CD4-positive, alpha-beta T cell treated with Interleukin-10 for 1 hour (primary cell): ENCODE data around the gene ATP6V1A.
A peak's percentile ranks its signal among the peaks of the same experiment; 100 is the strongest.

Experiments
- DNase-seq: peaks from one replicate; pipeline ENCODE4 v3.0.0-alpha.2; 2020

The ATP6V1A gene

DNA sequence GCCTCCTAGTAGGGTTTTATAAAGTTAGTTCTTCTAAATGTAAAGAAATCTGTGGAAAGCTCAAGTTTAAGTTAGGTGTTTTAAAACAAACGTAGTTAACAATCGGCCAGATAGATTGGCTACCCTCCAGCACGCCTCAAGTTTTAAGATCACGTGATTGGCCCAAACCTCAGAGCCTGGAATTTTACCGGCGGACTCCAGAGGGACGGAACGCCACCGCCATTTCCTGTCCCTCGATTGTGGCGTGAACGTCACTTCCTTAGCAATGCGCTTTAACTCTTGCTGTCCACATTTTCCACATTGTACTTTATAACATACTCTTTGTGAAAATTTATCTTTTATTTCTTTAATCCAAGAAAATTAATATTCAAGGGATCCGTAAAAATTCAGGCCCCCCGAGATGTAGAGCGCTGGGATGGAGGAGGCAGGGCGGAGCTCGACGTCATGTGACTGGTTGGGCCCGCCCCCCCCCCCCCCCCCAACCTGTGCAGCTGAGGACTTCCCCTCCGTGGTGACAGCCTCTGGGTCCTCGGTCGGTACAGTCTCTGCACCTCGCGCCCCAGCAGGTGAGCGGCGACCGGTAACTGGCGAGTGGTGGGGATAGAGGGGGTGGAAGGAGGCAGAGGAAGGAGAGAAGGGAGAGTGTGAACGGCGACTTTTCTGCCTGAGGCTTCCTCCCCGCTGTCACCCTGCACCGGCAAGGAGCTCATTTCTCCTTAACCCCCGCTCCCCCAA is at the start of gene ATP6V1A:
ATP6V1A (plus strand) TSS at position 488 of the 735 bp plus-strand sequence. CDS start 31,719 bp downstream, outside the sequence.
- DNase-seq, result peak; percentile 90

DNA sequence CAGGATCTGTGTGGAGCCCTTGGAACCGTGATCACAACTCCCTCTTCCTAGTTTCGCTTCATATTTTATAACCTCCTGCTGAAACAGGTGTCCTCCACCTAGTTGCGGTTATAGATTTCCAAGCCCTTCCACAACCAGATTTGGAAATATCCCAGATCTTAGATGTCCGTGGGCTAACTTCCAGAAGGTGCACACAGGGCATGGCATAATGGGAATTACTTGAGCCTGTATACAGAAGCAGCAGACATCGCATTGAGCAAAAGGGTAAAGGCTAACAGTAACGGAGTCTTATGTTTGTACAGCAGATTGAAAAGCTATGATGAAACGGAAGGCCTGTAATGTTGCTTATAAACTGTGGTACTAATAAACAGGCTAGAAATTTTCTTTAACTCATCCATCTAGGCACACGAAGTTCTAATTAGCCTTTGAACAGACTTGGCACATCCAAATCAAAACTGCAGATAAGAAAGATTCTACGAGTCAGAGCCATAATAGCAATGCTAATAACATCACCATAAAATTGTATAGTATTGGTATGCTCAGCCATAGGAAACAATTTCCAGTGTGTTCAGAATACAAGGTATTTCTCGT is 49.2 kb upstream of the ATP6V1A start:
- peak; percentile 20 for DNase-seq

DNA sequence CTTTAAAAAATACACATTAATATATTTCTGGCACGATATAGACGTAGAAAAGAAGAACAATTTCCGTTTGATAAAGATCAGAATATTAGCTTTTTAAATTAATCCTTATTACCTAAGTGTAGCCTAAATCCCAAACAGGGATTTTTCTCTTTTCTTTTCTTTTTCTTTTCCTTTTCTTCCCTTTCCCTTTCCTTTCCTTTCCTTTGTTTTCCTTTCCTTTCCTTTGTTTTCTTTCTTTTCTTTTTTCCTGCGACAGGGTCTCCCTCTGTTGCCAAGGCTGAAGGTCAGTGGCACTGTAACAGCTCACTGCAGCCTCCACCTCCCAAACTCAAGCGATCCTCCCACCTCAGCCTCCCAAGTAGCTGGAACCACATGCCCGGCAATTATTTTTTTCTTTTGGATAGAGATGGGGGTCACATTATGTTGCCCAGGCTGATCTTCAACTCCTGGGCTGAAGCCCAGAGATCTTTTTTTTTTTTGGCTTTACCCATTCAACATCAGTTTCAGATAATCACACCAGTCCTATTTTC is 48.6 kb upstream of the ATP6V1A start:
- DNase-seq, result no peak

DNA sequence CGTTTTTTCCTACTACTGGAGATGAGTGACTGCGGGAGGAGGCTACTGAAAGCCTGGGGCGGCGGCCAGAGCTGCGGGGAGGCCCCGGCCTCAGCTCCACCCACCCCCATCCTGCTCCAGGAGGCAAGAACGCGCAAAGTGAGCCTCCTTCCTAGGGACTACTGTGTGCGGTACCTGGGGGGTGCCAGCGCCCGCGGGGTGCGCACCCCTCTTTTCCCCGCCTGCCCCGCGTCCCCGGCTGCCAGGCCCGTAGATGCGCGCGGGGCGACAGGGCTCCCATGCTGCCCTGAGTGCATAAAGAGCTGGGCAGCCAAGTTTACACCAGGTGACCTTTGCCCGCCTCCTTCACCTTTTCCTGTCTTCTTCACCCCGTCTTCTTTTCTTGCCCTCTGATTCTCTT is 47.9 kb upstream of the ATP6V1A start:
- no peak for DNase-seq

DNA sequence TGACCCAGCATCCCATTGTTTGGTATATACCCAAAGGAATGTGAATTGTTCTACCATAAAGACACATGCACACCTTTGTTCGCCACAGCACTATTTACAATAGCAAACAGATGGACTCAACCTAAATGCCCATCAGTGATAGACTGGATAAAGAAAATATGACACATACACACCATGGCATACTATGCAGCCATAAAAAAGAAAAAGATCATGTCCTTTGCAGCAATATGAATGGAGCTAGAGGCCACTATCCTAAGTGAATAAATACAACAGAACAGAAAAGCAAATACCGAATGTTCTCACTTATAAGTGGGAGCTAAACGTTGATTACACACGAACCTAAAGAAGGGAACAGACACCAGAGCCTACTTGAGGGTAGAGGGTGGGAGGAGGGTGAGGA is 39.0 kb upstream of the ATP6V1A start:
- DNase-seq, result no peak

DNA sequence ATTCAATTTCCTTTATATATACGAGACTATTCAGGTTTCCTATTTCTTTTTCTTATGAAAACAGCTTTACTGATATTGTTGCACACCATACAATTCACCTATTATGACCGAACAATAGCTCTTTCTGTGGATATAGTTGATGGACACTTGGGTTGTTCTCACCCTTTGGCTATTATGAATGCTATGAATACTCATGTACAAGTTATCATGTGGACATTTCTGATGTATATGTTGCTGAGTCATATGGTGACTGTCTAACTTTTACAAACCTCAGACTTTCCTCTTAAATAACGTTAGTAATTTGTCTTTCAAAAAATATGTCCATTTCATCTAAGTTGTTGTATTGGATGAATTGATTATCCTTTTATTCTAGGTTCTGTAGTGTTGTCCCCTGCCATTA is 34.7 kb upstream of the ATP6V1A start:
- no peak for DNase-seq

DNA sequence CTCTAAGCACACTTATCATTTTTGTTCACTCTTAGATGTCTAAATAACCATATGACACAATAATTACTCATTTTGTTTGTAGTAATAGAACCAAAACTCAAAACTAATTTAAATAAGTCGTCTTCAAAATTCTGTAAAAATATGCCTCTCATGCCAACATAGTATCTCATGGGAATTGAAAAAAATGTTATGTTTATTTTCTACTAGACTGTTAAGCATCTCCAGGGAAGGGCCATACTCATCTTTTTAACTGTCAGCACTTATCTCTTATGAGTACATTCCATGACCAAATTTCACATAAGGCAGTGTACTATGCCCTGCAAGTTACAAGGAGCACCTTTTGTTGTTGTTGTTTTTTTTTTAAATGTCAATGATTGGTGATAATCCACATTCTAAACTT is 32.1 kb upstream of the ATP6V1A start:
- no peak for DNase-seq

DNA sequence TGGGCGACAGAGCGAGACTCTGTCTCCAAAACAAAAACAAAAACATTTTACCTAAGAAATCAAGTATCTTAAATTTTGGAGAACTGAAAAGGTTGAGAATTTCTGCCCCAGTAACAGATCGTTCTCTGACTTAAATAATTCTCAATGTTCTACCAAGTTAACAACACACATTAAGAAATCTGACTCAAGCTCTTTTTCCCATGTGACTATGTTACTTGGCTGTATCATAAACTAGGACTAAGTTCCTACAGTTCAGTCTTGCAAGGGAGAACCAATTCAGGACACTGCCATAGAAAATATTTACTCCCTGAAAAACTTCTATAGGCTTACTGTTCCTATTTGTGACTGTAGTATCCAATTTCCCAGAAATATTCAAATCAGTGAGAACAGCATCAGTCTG is 29.5 kb upstream of the ATP6V1A start:
- DNase-seq, result no peak

DNA sequence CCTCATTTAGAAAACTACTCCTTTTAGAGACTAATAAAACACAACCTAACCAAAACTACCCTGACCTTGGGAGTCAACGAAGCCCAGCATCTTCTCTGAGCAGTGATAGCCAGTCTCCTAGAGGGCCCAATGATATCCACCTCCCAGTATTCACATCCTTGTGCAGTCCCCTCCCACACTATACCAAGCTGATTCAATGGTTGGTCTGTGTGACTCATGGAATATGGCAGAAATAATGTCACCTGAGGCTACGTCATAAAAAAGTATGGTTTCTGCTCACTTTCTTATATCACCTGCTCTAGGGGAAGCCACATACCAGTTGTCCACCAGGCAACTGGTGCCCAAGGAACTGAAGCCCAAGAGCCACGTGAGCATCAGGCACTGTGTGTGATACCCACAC is 29.0 kb upstream of the ATP6V1A start:
- DNase-seq, result no peak

DNA sequence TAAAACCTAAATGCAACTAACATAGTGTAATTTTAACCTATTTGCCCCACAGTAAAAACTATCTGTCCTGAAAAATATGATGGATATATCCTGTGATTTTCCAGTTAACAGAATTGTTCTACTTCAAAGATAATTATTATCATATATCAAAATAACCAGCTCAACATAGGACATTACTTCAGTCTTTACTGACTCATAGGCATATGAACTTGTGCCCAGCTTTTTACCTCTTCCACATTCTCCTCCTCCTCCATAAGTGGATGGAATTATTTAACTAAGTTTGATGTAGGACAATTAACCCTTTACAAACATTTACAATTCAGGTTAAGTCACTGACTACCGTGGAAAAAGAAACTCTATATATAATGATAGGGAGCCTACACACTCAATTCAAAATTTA is 27.5 kb upstream of the ATP6V1A start:
- no peak for DNase-seq

DNA sequence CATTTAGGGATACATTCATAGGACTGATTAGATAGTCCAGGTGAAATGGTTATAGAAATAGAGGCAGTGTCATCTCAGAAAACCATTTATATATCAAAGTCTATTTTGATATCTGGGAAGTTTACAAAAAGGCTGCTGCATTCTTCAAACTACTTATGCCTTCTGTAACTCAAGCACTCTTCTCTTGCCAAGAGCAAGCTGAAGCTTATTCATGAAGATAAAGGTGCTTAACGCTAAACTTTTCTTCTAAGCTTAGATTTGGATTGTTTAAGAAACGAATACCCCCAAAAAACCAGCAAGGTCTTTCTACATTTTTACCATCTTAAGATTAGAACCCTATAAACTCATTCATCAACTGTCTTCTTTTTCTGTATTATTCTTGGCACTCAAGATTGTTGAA is 27.1 kb upstream of the ATP6V1A start:
- DNase-seq, result no peak

DNA sequence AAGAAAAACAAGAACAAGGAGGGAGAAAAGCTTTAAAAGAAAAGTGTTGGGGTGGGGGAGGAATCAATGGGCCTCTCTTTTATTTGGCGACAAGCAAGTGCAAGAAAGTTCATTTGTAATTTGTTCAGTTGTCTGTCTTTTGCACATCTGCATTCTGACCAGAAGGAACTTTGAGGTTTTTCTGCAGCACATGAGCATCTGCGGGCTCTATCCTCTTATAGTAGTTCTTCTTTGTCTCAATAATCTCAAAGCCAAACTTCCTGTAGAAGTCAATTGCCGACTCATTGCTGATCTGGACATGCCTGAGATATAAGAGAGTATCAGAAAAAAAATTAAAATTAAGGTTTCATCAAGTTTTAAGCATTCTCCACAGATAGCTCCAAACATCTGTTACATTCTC is 25.2 kb upstream of the ATP6V1A start:
- DNase-seq, result no peak

DNA sequence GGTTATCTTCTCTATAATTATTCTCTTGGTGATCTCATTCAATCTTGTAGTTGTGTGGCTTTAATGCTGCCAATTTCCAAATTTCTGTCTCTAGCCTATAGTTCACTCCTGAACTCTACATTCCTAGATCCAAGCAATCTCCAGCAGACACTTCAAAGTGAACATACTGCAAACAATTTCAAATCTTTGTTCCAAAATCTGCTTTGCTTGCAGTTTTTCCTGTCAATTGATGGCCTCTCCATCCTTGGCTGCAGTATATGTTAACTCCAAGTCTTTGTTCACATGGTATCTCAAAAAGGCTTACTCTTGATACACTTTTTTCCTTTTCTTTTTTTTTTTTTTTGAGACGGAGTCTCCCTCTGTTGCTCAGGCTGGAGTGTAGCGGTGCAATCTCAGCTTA is 18.2 kb upstream of the ATP6V1A start:
- no peak for DNase-seq

DNA sequence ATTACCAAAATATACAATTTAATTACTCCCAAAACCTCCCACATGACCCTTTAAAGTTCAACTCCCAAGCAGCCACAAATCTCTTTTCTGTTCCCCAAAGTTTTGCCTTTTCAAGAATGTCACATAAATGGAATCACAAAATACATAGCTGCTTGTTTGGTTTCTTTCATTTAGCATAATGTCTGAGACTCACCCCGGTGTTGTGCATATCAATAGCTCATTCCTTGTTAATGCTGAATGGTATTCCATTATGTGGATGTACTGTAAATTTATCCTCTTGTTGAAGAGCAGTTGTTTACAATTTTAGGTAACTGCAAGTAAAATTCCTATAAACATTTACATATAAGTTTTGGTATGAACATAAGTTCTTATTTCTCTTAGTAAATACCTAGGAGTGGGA is 16.3 kb upstream of the ATP6V1A start:
- no peak for DNase-seq

DNA sequence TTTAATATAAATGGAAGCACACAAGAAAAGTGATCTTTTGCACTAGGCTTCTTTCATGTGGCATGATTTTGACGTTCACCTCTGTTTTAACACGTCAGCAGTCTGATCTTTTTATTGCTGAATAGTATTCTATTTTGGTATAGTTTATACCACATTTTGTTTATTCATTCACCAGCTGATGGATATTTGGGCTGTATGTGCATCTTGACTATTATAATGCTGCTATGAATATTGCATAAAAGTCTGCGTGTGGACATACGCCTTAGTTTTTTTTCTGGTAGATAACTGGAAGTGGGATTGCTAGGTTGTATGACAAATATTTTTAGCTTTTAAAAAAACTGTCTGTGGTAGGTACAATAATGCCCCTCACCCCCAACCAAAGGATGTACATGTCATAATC is 15.1 kb upstream of the ATP6V1A start:
- DNase-seq, result no peak

DNA sequence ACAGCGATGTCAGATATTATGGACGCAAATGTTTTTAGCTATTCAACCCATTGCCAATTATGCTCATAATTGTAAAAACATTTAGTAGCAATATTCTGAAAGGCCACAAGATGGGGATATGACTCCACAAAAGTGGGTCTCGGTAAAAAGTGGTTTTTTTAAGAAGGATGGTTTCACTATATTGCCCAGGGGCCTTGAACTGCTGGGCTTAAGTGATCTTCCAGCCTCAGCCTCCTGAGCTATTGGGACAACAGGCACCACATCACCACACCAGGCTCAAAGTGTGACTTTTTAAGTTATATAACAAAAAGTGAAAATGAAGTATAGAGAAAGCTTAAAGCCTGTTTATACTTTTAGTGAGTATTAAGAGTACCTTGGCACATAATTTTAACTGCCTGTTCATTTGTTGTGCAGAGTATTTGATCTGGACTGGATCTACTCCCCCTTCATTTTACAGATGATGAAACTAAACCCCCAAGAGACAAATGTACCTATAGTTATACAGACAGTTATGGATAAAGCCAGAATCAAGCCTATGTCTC is 10.2 kb upstream of the ATP6V1A start:
- DNase-seq, result peak; percentile 82

DNA sequence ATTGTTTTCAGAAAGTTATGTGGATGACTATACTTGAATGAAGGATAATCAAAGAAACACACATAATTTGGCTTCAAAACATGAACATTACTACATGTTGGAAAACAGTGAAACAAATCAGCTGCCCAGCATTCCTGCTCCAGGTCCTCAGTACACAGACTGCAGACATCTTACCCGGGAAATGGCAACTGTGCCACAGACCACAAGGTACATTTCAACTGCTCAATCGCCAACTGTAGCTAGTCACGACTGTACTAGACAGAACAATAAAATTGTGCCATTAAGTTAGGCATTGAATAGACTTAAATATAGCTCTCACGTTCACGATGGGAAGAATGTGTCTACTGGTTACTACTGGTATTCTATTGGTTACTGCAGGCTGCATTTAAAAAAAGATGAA is 5.7 kb upstream of the ATP6V1A start:
- no peak for DNase-seq

DNA sequence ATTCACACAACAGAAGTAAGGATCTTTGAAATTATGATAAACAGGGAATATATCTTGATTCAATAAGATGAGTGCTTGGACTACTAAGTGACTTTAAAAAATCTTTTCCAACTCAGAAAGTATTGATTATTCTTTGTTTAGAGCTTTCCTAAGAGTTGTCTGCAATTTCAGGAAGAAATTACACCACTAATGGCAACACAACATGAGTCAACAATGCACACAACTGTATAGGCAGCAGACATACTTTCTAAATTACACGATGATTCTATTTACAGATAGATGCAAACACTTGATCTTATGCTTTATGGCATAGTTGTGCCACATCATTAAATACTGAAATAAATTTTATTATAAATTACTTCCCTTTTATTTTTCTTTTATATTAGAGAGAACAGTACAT is 5.2 kb upstream of the ATP6V1A start:
- DNase-seq, result no peak

DNA sequence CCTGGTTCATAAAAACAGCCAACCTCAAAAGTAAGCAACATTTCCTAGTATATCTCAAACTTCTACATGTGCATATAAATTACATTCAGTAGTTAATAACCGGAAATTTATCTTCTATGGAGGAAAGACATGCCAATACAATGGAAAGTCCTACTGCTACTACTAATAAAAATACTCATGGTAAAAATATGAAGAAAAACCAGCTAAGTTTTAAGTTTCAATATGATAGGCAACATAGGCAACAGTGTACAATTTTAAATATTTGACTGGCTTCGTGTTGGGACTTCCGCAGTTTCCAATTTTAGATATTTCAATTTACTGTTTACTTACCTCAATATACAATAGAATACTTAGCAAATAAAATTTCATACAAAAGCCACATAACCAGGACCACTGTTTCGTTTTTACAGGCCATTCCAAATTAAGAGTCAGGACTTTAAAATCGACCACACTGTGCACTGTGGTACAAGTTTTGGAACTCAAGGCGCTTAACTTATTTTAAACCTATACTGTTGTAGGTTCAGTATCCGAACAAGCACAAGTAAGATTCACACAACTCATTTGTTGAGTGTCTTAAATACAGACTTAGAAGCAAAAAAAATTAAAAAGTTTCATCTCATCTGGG is 3.7 kb upstream of the ATP6V1A start:
- peak; percentile 47 for DNase-seq

DNA sequence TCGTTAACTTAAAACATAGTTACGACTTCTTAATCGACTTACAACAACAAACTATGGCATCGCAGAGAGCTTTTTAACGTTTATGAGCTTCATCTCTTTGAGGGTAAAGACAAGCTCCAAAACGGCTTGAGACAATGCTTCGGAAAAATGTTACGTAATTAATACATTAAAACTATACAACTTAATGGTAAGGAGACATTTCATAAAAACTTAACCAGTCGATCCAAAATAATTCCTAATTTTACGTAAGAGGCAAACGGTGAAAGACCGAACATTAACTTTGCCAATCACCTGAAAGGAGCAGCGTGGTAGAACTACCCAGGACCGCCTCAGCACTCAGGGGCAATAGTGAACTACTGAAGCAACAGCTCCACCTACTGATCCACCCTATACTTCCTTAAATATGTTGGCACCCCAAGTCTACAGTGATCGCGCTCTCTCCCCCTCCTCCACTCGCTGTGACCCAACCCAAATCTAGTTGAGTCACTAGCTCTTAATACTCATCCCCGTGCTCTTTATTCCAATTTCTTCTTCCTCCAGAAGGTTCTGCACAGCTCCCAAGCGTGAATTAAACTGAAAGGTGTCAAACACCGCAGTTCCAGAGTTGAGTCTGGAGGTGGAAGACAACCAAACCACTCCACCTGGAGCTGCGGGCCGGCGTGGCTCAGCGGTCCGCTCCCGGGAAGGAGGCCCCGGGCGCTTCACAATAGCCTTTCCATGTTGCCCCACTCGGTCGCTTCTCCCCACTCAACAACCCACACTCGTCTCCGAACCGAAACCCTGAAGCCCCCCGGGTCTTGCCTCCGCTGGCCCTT is 1.7 kb upstream of the ATP6V1A start:
- DNase-seq, result peak; percentile 89

DNA sequence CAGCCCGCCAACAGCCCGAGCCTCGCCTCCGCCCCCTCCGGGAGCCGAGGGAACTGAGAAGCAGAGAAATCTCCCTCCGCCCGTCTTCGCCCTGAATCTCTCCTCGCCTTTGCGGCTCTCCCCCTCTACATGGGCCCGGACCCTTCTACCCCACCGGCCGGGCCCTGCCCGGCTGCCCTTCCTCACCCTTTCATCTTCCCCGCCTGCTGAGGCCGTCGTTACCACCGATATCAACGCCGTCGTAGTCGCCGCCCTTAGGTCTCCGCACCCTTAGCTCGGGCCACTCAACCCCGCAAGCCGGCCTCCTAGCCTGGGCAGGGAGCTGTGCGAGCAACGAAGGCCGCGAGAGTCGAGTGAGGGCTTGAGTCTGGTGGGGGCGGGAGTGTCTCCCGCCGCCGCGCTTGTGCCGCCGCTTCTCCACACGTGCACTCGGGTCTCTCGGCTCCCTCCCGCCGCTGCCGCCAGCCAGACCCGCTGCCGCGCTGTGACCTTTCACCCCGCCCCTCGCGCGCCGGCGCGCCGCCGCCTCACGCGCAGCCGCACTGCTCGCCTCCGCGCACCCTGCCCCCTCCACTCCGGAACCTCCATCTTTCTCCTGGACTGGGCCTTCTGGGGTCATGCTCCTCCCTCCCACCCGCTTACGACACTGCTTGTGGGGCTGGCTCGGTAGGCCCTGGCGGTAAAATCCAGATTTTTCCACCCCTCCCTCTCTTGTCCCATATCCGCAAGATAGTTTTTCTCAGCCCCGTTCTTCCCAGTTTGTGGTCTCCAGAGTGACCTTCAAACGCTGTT is 883 bp upstream of the ATP6V1A start, which contains the start of gene NAA50:
NAA50 (minus strand) TSS at position 494 of the 792 bp plus-strand sequence; CDS start at position 194, 300 bp downstream.
- peak; percentile 96 for DNase-seq
